Smooth muscle cell (in vitro differentiated cells): ENCODE measurements around the gene PMM2. TPM values are rescaled to one million over a fixed set of nuclear protein-coding genes. Genes with fewer than 3 reads are reported as not detected.
A peak's percentile ranks its signal among the peaks of the same experiment; 100 is the strongest.

ENCODE experiments used
- DNase-seq: peaks from one replicate; lab custom pipeline; 2025; ENCODE audit not compliant: unreplicated experiment; lab: John Stamatoyannopoulos, UW
- H2AFZ ChIP-seq: fragments of 200-600 bp; sonication (generic); 2 replicates; pipeline ENCODE4 v1.6.0; 2016; ENCODE audit warnings: antibody characterized with exemption, low read depth, mild to moderate bottlenecking
- H3F3A ChIP-seq: fragments of 200-600 bp; sonication (generic); 2 replicates; pipeline ENCODE4 v1.6.0; 2017; ENCODE audit warnings: antibody characterized with exemption, low read depth
- H3K27ac ChIP-seq: fragments of 200-600 bp; sonication (generic); 2 replicates; pipeline ENCODE4 v1.5.1; 2016; ENCODE audit warnings: low read depth, mild to moderate bottlenecking
- H3K27me3 ChIP-seq: fragments of 200-600 bp; sonication (generic); 2 replicates; pipeline ENCODE4 v1.6.1; 2016; ENCODE audit warnings: low read depth, mild to moderate bottlenecking
- H3K36me3 ChIP-seq: fragments of 200-600 bp; sonication (generic); 2 replicates; pipeline ENCODE4 v1.5.1; 2016; ENCODE audit warnings: low read depth
- H3K4me1 ChIP-seq: fragments of 200-600 bp; sonication (generic); 2 replicates; pipeline ENCODE4 v1.5.1; 2016; ENCODE audit warnings: low read depth
- H3K4me2 ChIP-seq: fragments of 200-600 bp; sonication (generic); 2 replicates; pipeline ENCODE4 v1.6.0; 2016; ENCODE audit warnings: mild to moderate bottlenecking
- H3K4me3 ChIP-seq: fragments of 200-600 bp; sonication (generic); 2 replicates; pipeline ENCODE4 v1.5.1; 2016; ENCODE audit warnings: mild to moderate bottlenecking
- H3K79me2 ChIP-seq: fragments of 200-600 bp; sonication (generic); 2 replicates; pipeline ENCODE4 v1.6.0; 2016; ENCODE audit warnings: low read depth, mild to moderate bottlenecking
- H3K9ac ChIP-seq: fragments of 200-600 bp; sonication (generic); 2 replicates; pipeline ENCODE4 v1.6.0; 2016; ENCODE audit warnings: low read depth
- H3K9me3 ChIP-seq: fragments of 200-600 bp; sonication (generic); replicated peaks from 2 replicates; pipeline ENCODE4 v1.5.1; 2016; ENCODE audit warnings: low read depth
- H4K20me1 ChIP-seq: fragments of 200-600 bp; sonication (generic); 2 replicates; pipeline ENCODE4 v1.6.0; 2016; ENCODE audit warnings: low read depth
- CTCF ChIP-seq: fragments of 200-600 bp; sonication (generic); IDR thresholded peaks from 2 replicates; pipeline ENCODE4 v1.5.1; 2017; ENCODE audit warnings: borderline replicate concordance, mild to moderate bottlenecking, antibody characterized with exemption; ENCODE audit not compliant: insufficient read depth, poor library complexity, severe bottlenecking
- WGBS: methylation state at CpG from one replicate; pipeline ENCODE4 v1.1.7; 2016; ENCODE audit warnings: low lambda C conversion rate; 5-methylcytosine and 5-hydroxymethylcytosine counted together
- polyA plus RNA-seq: library from polyadenylated mRNA; unstranded; fragments of >200 nt; fragmentation: Nextera tagmentation; extraction: Ambion mirVana; gene quantifications from 2 replicates; pipeline ENCODE4 v1.2.1, GENCODE V29; 2016
- total RNA-seq: library from RNA; depleted of rRNA; stranded (reverse); fragments of >200 nt; gene quantifications from 2 replicates; pipeline ENCODE4 v1.2.3, GENCODE V29; 2014

The PMM2 gene
- total and polyA plus RNA-seq, 2 experiments from 2014 or later: 31.4 to 33.5 TPM

GRCh38 chr16:8845699-8846298, 48.2 kb downstream of the PMM2 start:
- Histone ChIP-seq H2AFZ (no peak overlapping the region), H3K4me3 (no peak overlapping the region), H3K4me2 (no peak overlapping the region), H3K27ac (no peak overlapping the region), H4K20me1 (peaks cover 83% of the 10 kb centered on the region), H3K4me1 (no peaks in the 10 kb centered on the region), H3K9ac (no peak overlapping the region), H3K27me3 (no peaks in the 10 kb centered on the region), H3F3A (peaks cover 8% of the 10 kb centered on the region), H3K9me3 (no peaks in the 10 kb centered on the region), H3K36me3 (no peaks in the 10 kb centered on the region), H3K79me2 (peaks cover 22% of the 10 kb centered on the region)
- no peak for DNase-seq
- TF ChIP-seq CTCF: no peak
- 97% methylated on average over 7 of the region's 7 CpGs for WGBS

- H3K36me3 ChIP-seq: no peaks in the 10 kb centered on the region
- H3K27me3 ChIP-seq: no peaks in the 10 kb centered on the region
- no peaks in the 10 kb centered on the region for H3K9me3 ChIP-seq
- peaks cover 8% of the 10 kb centered on the region for H3F3A ChIP-seq
- H3K9ac ChIP-seq: no peak overlapping the region
- H3K79me2 ChIP-seq: peaks cover 22% of the 10 kb centered on the region
- no peak for DNase-seq
- H3K4me1 ChIP-seq: no peaks in the 10 kb centered on the region
- peaks cover 85% of the 10 kb centered on the region for H4K20me1 ChIP-seq
- H2AFZ ChIP-seq: no peak overlapping the region
- H3K4me2 ChIP-seq: no peak overlapping the region
- no peak overlapping the region for H3K4me3 ChIP-seq
- no peak for TF ChIP-seq CTCF
- WGBS: 86% methylated on average over 10 of the region's 10 CpGs
- no peak overlapping the region for H3K27ac ChIP-seq
Measured at GRCh38 chr16:8846401-8846932, 48.8 kb downstream of the PMM2 start.

GRCh38 chr16:8847145-8847544, 49.5 kb downstream of the PMM2 start:
- peaks cover 22% of the 10 kb centered on the region for H3K79me2 ChIP-seq
- H3K4me3 ChIP-seq: no peak overlapping the region
- H3K4me1 ChIP-seq: no peaks in the 10 kb centered on the region
- H3K9ac ChIP-seq: no peak overlapping the region
- H2AFZ ChIP-seq: no peak overlapping the region
- H4K20me1 ChIP-seq: peaks cover 89% of the 10 kb centered on the region
- no peaks in the 10 kb centered on the region for H3K36me3 ChIP-seq
- 95% methylated on average over 13 of the region's 13 CpGs for WGBS
- H3K27ac ChIP-seq: peak overlapping the region; percentile 23
- no peak overlapping the region for H3K4me2 ChIP-seq
- H3F3A ChIP-seq: peaks cover 11% of the 10 kb centered on the region
- no peak for DNase-seq
- no peaks in the 10 kb centered on the region for H3K9me3 ChIP-seq
- no peaks in the 10 kb centered on the region for H3K27me3 ChIP-seq
- no peak for TF ChIP-seq CTCF

- H4K20me1 ChIP-seq: peaks cover 89% of the 10 kb centered on the region
- H3K27ac ChIP-seq: peak overlapping the region; percentile 23
- no peak overlapping the region for H2AFZ ChIP-seq
- no peak overlapping the region for H3K4me2 ChIP-seq
- H3F3A ChIP-seq: peaks cover 16% of the 10 kb centered on the region
- H3K9me3 ChIP-seq: no peaks in the 10 kb centered on the region
- H3K36me3 ChIP-seq: no peaks in the 10 kb centered on the region
- TF ChIP-seq CTCF: no peak
- 87% methylated on average over 15 of the region's 15 CpGs for WGBS
- H3K4me3 ChIP-seq: no peak overlapping the region
- H3K4me1 ChIP-seq: no peaks in the 10 kb centered on the region
- no peak overlapping the region for H3K9ac ChIP-seq
- peaks cover 22% of the 10 kb centered on the region for H3K79me2 ChIP-seq
- H3K27me3 ChIP-seq: no peaks in the 10 kb centered on the region
- no peak for DNase-seq
Measured at GRCh38 chr16:8847623-8848022, 50.0 kb downstream of the PMM2 start.
